ENCODE results near the gene PALD1.

PALD1 gene

DNA sequence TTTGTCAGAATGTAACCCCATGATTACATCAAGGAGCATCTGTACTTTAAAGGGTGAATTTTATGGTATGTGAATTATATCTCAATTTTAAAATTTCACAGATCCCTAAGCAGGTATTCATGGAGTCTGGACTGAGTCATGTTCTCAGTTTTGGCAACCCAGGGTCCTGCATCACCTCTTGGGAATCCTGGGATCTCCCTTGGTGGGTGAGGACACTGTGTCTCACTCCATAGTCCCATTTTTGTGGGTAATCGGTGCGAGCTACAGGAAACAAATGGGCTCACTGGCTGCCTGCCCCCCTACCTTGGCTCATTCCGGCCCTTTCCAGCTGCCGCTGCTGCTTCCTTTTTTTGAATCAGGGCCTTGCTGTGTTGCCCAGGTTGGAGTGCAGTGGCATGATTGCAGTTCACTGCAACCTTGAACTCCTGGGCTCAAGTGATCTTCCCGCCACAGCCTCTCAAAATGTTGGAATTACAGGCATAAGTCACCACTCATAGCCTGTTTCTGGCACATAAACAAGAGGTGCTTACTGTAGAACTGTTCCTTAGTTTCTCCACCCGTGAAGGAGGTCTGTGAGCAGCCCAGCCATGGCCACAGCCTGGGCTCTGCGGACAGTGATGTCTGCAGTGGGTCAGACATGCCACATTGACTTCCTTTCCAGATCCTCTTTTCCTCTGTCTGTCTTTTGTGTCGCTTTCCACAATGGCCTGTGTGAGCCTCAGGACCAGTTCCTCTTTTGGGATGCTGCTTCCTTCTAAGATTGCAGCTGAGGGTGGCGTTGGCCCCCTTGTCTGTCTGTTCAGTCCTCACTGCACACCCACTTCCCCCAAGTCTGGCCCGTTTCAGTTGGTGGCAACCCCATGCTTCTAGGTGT is 14.5 kb downstream of the PALD1 start:
- TF ChIP-seq, protein P1, sequence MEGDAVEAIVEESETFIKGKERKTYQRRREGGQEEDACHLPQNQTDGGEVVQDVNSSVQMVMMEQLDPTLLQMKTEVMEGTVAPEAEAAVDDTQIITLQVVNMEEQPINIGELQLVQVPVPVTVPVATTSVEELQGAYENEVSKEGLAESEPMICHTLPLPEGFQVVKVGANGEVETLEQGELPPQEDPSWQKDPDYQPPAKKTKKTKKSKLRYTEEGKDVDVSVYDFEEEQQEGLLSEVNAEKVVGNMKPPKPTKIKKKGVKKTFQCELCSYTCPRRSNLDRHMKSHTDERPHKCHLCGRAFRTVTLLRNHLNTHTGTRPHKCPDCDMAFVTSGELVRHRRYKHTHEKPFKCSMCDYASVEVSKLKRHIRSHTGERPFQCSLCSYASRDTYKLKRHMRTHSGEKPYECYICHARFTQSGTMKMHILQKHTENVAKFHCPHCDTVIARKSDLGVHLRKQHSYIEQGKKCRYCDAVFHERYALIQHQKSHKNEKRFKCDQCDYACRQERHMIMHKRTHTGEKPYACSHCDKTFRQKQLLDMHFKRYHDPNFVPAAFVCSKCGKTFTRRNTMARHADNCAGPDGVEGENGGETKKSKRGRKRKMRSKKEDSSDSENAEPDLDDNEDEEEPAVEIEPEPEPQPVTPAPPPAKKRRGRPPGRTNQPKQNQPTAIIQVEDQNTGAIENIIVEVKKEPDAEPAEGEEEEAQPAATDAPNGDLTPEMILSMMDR (IDR thresholded peaks at IDR 0.05; ENCODE audit: low read depth, low read length): no peak
- in situ Hi-C loops (cut with HindIII; ENCODE audit: low sequenced_read_pairs): no loop called here
- DNase-seq (ENCODE audit: low read depth, low spot score): no peak
- H3K4me3 ChIP-seq (ENCODE audit: low read depth, low read length): no peak overlapping the region

DNA sequence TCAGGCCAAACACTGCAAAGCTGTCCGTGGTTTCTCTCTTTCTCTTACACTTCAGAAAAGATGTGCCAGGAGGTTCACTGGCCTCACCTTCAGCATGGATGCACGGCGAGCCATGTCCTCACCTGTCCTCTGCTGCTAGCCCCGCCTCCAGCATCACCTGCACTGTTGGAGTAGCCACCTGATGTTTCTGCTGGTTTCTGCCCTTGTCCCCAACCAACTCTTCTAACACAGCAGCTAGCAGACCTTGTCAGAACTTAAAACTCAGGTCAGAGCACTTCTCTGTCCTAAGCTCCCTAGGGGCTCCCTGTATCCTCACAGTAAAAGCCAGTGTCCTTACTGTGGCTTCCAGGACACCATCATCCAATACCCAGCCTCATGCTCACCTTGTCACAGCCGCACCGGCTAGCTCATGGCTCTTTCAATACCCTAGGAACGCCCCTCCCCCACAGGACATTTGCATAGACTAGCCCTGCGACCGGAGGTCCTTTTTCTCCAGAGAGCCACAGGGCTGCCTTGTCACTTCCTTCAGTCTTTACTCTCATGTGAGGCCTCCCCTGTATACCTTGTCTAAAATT is 15.2 kb downstream of the PALD1 start:
- DNase-seq (ENCODE audit: low read depth, low spot score): no peak
- in situ Hi-C loops (cut with HindIII; ENCODE audit: low sequenced_read_pairs): no loop called here
- H3K4me3 ChIP-seq (ENCODE audit: low read depth, low read length): no peak overlapping the region
- TF ChIP-seq, protein P1 (IDR thresholded peaks at IDR 0.05; ENCODE audit: low read depth, low read length): no peak

DNA sequence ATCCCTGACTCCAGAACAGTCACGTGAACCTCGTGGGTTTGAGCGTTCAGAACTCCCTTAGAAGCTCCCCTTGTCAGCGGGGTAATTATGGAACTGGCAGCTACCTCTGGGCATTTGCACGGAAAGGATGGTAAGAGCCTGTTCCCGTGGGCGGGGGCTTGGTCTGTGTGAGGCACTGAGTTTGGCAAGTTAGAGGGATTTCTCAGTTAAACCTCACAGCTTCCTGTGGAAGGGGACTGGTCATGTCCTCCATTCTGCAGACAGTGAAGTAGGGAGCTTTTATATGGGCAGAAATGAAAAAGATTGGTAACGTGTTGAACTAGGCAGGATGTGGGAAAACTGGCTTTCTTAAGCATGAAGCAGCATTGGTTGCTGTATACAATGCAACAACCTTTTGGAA is 16.0 kb downstream of the PALD1 start:
- in situ Hi-C loops (cut with HindIII; ENCODE audit: low sequenced_read_pairs): no loop called here
- TF ChIP-seq, protein P1 (IDR thresholded peaks at IDR 0.05; ENCODE audit: low read depth, low read length): no peak
- no peak for DNase-seq (ENCODE audit: low read depth, low spot score)
- H3K4me3 ChIP-seq (ENCODE audit: low read depth, low read length): no peak overlapping the region

DNA sequence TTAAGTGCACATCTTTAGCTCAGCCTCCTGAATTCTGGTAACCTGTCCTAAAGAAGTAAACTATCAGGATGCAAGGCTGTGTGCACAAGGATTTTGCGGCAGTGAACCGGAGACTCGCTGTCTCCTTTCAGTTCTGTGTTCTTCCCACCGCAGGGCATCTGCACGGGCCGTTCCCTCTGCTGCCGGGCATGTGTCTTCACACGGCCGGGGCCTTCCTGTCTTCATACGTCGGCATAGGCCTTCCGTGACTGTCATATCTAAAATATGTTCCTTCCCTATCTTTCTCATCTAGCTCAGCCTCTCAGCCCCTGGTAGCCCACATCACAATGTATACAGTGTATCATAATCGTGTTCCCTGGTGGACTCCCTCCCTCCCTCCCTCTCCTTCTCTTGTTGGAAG is 16.4 kb downstream of the PALD1 start:
- in situ Hi-C loops (cut with HindIII; ENCODE audit: low sequenced_read_pairs): no loop called here
- DNase-seq (ENCODE audit: low read depth, low spot score): no peak
- H3K4me3 ChIP-seq (ENCODE audit: low read depth, low read length): no peak overlapping the region
- TF ChIP-seq, protein P1 (IDR thresholded peaks at IDR 0.05; ENCODE audit: low read depth, low read length): no peak

DNA sequence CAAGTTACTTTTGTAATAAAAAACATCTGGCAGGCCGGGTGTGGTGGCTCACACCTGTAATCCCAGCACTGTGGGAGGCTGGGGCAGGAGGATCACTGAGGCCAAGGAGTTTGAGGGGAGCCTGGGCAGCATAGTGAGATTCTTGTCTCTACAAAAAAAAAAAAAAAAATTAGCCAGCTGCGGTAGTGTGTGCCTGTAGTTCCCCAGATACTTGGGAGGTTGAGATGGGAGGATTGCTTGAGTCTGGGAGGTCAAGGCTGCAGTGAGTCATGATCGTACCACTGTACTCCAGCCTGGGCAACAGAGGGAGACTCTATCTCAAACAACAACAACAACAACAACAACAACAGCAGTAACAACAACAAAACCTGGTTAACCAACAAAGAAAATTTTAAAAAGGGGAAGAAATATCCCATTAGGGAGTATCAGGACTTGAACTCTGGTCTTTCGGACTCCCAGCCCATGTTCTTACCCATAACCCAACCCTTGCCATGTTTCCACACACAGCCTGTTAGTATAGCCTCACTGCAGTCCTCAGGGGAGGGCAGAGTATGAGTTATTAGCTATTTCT is 17.2 kb downstream of the PALD1 start:
- no peak for DNase-seq (ENCODE audit: low read depth, low spot score)
- H3K4me3 ChIP-seq (ENCODE audit: low read depth, low read length): no peak overlapping the region
- in situ Hi-C loops (cut with HindIII; ENCODE audit: low sequenced_read_pairs): no loop called here
- TF ChIP-seq, protein P1 (IDR thresholded peaks at IDR 0.05; ENCODE audit: low read depth, low read length): no peak

DNA sequence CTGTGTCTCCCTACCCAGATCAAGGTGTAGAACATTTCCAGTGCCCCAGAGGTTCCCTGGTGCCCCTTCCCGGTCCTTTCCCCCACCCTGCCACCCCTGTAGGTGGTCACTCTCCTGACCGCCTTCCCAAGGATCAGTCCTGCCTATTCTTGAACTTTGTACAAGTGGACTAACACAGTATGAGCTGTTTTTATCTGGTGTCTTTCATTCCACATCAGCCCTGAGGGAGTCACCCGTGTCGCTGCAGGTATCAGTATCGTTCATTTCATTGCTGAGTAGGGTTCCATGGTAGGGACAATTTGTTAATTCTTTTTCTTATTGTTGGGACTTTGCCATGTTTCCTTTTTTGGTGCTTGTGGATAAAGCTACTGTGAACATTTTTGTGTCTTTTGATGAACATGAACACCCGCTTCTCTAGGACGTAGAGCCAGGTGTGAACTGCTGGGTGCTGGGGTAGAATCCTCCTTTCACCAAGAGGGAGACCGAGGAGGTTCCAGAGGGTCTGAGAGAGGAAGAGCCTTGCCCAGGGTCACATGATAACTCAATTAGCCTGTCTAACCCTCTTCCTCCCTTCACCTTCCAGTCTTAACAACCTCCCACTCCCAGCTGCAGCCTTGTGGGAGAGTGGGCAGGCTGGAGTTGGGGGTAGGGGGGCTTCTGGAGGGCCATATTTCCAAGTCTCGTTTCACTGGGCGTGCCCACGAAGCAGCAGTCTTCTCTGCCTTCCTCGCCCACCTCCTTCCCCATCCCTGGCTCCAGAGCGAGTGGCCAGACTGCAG is 18.0 kb downstream of the PALD1 start:
- in situ Hi-C loops (cut with HindIII; ENCODE audit: low sequenced_read_pairs): no loop called here
- TF ChIP-seq, protein P1 (IDR thresholded peaks at IDR 0.05; ENCODE audit: low read depth, low read length): no peak
- no peak for DNase-seq (ENCODE audit: low read depth, low spot score)
- no peak overlapping the region for H3K4me3 ChIP-seq (ENCODE audit: low read depth, low read length)
